C4-2B (cell line): ENCODE data around the gene TGFBR3.

ENCODE experiments used
- H3K27ac ChIP-seq: fragments of 450-650 bp; 2 replicates; pipeline ENCODE4 v1.5.1; 2017
- CTCF ChIP-seq: fragments of 450-650 bp; conservative IDR thresholded peaks from 2 replicates; pipeline ENCODE4 v1.5.1; 2017; ENCODE audit warnings: mild to moderate bottlenecking
- ZFX ChIP-seq: fragments of 450-650 bp; IDR thresholded peaks from 2 replicates; pipeline ENCODE4 v1.6.1; 2017

TGFBR3 gene

GRCh38 chr1:91750398-91750996 lies 135.5 kb downstream of the TGFBR3 start:
- H3K27ac ChIP-seq: peak overlapping the region; percentile 45; the same call in 1 of the 2 replicates
- no peak for TF ChIP-seq ZFX
- TF ChIP-seq CTCF: no peak

GRCh38 chr1:91749788-91750231 lies 136.1 kb downstream of the TGFBR3 start:
- TF ChIP-seq ZFX: no peak
- H3K27ac ChIP-seq: peak overlapping the region; percentile 45

- H3K27ac ChIP-seq: peak overlapping the region; percentile 58
- TF ChIP-seq ZFX (no peak), CTCF (no peak)
These were observed 138.3 kb downstream of the TGFBR3 start for GRCh38 chr1:91747666-91748065.

- peak overlapping the region; percentile 58 for H3K27ac ChIP-seq
- TF ChIP-seq CTCF (no peak), ZFX (no peak)
These were observed 139.1 kb downstream of the TGFBR3 start for GRCh38 chr1:91746728-91747338.

- peak overlapping the region; percentile 82; the same call in 1 of the 2 replicates for H3K27ac ChIP-seq
These were observed 140.1 kb downstream of the TGFBR3 start for GRCh38 chr1:91745640-91746373.

GRCh38 chr1:91744953-91745639 lies 140.9 kb downstream of the TGFBR3 start:
- TF ChIP-seq CTCF (peak; percentile 57), ZFX (no peak)

More at GRCh38 chr1:91745640-91746373, 140.1 kb downstream of the TGFBR3 start:
- TF ChIP-seq ZFX (no peak), CTCF (no peak)

GRCh38 chr1:91742848-91743292 lies 143.1 kb downstream of the TGFBR3 start:
- TF ChIP-seq ZFX (no peak), CTCF (no peak)
- H3K27ac ChIP-seq: peak overlapping the region; percentile 82

More at GRCh38 chr1:91744953-91745639, 140.9 kb downstream of the TGFBR3 start:
- peak overlapping the region; percentile 82 for H3K27ac ChIP-seq
